Astrocyte of the spinal cord (primary cell): Measurements from ENCODE around the gene ZBED3.

Experiments used
- DNase-seq: peaks from one replicate; pipeline ENCODE4 v3.0.0; 2011; ENCODE audit warnings: low read depth, low spot score
- H3K4me3 ChIP-seq: 2 replicates; pipeline ENCODE4 v1.5.1; 2011; ENCODE audit warnings: low read depth, mild to moderate bottlenecking, low read length, moderate library complexity
- in situ Hi-C: cut with HindIII; loops from 2 replicates; pipeline ENCODE4 v1.10.0; 2017; ENCODE audit warnings: low sequenced_read_pairs
- TF ChIP-seq, protein P1 (sequence below): IDR thresholded peaks from 2 replicates; pipeline ENCODE4 v1.5.1; 2012; ENCODE audit warnings: low read depth, mild to moderate bottlenecking, low read length, inconsistent platforms

ZBED3 gene

DNA sequence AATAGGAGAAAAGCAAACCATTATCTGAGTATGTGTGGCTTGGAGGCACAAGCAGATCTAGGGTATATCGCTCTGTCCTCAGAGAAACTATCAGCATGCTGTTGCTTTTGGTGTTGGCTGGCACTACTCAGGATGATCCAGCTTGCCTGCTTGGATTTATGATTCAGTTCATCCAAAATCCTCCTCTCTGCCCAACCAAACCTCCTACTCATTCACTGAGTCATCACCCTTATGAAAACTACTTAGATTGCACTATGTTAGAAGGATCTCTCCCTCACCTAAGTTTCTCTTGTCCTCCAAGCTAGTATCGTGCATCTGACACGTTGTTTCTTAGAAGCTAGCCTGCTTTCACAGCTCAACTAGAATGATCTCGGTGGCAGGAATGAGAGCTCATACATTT lies 14.2 kb upstream of the ZBED3 start:
- in situ Hi-C loops = no loop called here
- H3K4me3 ChIP-seq = no peak overlapping the region
- TF ChIP-seq, protein P1, sequence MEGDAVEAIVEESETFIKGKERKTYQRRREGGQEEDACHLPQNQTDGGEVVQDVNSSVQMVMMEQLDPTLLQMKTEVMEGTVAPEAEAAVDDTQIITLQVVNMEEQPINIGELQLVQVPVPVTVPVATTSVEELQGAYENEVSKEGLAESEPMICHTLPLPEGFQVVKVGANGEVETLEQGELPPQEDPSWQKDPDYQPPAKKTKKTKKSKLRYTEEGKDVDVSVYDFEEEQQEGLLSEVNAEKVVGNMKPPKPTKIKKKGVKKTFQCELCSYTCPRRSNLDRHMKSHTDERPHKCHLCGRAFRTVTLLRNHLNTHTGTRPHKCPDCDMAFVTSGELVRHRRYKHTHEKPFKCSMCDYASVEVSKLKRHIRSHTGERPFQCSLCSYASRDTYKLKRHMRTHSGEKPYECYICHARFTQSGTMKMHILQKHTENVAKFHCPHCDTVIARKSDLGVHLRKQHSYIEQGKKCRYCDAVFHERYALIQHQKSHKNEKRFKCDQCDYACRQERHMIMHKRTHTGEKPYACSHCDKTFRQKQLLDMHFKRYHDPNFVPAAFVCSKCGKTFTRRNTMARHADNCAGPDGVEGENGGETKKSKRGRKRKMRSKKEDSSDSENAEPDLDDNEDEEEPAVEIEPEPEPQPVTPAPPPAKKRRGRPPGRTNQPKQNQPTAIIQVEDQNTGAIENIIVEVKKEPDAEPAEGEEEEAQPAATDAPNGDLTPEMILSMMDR = no peak
- DNase-seq = peak; percentile 39

- H3K4me3 ChIP-seq = no peak overlapping the region
- TF ChIP-seq, protein P1 = no peak
- DNase-seq = no peak
- in situ Hi-C loops = no loop called here
Measured at GRCh38 chr5:77095189-77095588, 8.1 kb upstream of the ZBED3 start.

- DNase-seq = peak; percentile 82
- TF ChIP-seq, protein P1 = no peak
- H3K4me3 ChIP-seq = peak overlapping the region; percentile 66
- in situ Hi-C loops = no loop called here
Measured at GRCh38 chr5:77087484-77088261, 588 bp upstream of the ZBED3 start.

GRCh38 chr5:77086368-77086688 lies 757 bp downstream of the ZBED3 start:
- H3K4me3 ChIP-seq = peak overlapping the region; percentile 66
- TF ChIP-seq, protein P1 = no peak
- DNase-seq = no peak
- in situ Hi-C loops = no loop called here

GRCh38 chr5:77083088-77083487 lies 4.0 kb downstream of the ZBED3 start:
- H3K4me3 ChIP-seq = no peak overlapping the region
- no peak for DNase-seq
- in situ Hi-C loops = no loop called here
- TF ChIP-seq, protein P1 = no peak

GRCh38 chr5:77082280-77082679 lies 4.8 kb downstream of the ZBED3 start:
- in situ Hi-C loops = no loop called here
- no peak overlapping the region for H3K4me3 ChIP-seq
- TF ChIP-seq, protein P1 = no peak
- DNase-seq = no peak
